DMS114 treated with DMSO at 0.1 percent for 48 hours (cell line): ENCODE measurements around the gene SSTR3.
"Not testable (repeated sequence)": the region's sequence is repeated elsewhere in the genome, so short reads cannot be mapped to it uniquely, and the experiment has no call there.

Experiments
- DNase-seq: peaks from one replicate; lab custom pipeline; 2025; ENCODE audit not compliant: unreplicated experiment; lab: John Stamatoyannopoulos, UW

Gene SSTR3

DNA sequence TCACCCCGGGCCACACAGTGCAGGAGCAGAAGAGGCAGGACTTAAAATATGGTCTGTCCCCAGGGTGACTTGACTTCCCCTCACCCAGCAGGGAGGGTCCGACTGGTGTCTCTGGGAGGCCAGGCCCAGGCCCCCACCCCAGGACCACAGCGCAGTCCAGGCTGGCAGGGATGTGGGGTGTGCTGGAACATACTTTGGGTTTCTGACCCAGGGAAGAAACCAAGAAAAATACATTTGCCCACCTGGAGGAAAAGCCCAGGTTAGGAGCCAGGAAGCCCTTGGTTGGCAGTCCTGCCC is 29.4 kb downstream of the SSTR3 start:
- DNase-seq = no peak

DNA sequence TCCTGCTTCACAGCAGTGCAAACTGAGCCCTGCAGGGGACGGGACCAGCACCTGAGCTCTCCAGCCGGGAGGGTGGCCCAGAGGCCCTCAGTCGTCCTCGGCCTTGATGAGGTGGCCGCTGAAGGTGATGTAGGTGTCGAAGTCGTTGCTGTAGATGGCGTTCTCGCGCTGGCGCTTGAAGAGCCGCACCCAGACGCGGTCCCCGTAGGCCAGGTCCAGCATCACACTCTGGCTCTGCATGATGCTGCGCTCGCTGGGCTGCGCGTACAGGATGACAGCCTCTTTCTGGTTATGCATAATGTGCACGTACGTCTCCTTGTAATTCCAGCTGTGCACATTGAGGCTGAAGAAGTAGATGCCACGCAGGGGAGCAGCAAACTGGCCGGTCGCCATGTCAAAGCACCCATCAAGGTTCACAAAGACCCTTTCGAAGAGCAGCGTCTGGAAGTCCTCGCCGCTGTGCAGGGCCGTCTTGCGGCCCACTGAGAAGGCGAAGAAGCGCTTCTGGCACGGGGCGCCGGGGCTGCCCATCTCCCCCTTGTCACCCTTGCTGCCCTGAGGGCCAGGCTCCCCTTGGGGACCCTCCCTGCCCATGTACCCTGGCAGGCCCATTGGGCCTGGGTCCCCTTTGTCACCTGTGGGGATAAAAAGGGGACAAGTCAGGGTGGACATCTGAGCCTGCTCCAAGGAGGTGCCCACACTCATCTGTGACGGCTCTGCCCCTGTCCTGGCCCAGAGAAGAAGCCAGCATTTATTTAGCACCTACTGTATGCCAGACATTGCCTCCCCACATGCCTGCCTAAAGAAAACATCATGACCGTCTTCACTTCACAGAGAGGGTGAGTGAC is 30.0 kb downstream of the SSTR3 start:
- no peak for DNase-seq

DNA sequence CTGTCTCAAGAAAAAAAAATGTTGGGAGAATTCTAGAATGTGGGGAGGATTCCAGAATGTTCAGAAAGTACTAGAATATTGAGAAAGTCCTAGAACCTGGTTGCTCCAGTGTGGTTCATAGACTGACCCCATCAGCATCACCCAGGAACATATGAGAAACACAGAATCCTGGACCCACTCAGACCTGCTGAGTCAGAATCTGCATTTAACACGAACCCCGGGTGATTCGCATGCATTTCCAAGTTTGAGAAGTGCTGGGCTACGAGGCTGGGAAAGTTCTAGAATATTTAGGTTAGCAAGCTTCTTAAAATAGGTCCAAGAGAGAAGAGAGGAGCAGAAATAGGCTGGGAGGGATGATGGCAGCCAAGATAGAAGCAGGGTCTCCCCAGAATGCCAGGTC is 30.6 kb downstream of the SSTR3 start:
- no peak for DNase-seq

DNA sequence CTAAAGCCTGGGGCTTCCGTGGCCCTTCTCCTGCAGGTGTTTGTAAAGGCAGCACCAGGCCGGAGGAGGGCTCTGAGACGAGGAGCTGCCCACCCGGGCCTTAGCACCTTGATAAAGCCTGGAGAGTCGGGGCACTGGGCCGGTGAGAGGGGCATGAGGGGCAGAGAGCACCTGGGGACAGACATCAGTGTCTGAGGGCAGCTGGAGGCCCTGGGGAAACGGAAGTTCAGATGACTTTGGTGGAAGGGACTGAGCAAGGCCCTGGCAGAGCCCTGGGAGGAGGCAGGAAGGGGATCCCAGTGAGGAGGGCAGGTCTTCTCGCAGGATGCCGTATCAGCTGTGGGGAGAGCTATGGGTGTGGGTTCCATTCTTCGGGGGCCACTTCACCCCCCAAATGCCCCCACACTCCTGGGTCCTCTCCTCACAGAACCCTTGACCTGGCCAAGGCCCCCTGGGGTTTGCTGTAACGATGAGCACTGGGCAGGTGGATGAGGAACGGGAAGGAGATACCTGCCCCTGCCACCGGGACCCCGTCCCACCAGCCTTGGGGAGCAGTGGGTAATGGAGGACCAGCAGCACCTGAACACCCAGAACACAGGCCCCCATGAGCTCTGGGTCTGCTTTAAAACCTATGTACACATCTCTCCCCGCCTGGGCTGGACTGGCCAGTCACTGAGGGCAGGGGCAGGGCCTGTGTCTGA is 31.6 kb downstream of the SSTR3 start:
- no peak for DNase-seq

DNA sequence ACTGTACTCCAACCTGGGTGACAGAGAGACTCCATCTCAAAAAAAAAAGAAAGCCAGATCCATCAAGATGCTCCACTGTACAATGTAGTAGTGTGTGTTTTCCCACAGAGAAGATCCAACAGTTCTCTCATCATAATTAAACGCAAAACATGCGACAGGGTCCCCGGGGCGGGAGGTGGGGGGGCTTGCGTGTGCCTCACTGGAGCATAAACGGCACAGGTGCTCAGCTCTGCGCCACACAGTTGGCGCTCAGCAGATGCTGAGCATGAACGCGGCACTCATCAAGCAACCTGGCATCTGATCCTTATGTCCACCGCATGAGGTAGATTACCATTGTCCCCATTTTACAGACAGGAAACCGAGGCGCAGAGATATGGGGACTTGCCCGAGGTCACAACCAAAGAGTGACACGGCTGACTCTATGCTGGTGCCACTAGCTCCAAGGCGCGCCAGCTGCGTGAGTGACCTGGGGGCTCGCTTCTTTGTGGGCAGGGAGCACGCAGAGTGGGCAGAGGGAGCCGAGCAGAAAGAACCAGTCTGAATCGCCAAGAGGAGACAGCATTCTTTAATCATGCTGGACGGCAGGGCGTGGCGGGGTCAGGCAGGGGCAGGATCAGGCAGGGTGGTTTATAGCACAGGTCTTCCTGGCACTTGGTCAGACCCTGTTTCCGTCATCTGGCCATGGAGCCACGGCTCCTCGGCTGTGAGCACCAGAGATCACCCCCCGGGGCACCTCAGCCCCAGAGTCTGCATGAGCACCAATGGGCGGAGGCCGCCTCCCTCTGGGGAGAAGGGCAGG is 32.5 kb downstream of the SSTR3 start:
- no peak for DNase-seq

DNA sequence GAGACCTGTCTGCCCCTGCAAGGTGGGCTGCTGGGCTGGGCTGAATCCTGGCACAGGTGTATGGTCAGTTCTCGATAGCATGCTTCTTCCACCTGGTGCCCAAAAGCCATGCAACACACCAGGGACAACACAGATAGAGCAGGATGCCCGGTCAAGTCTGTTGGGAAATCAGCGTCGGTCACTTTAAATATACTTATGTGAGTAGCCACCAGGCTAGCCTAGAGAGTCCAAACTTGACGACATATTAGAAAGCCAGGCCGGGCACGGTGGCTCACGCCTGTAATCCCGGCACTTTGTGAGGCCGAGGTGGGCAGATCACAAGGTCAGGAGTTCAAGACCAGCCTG is 33.2 kb downstream of the SSTR3 start:
- no peak for DNase-seq

DNA sequence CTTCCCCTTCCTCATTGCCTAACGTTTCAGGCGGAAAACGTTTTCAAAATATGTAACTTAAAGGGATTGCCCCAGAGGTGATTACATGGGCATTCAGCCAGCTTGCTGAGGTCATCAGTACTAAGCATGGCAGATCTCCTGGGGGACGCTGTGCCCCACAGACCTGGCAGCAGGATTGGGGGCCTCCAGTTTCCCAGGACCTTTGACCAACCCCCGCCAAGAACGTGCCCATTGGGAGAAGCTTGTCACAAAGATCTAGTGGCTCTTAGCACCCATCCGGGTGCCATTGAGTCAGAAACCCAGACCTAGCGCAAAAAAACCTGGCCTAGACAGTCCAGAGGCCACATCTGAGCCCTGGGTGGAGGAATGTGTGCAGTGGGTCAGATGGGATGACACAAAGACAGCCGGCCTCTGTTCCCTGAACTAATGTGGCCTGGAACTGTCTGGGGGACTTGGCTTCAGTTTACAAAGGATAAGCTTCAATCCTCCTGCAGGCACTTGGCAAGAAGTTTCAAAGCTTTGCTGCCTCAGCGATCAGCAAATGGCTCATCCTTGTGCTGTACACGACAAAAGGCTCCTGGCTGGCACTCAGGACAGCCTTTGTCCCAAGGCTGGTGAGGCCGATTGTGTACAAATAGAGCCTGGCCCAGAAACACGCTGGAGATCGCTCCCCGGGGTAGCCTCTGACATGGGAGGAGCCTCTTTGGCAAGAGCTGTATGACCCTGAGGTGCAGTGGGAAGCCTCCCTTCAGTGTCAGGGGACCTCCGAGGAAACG is 33.7 kb downstream of the SSTR3 start:
- no peak for DNase-seq

DNA sequence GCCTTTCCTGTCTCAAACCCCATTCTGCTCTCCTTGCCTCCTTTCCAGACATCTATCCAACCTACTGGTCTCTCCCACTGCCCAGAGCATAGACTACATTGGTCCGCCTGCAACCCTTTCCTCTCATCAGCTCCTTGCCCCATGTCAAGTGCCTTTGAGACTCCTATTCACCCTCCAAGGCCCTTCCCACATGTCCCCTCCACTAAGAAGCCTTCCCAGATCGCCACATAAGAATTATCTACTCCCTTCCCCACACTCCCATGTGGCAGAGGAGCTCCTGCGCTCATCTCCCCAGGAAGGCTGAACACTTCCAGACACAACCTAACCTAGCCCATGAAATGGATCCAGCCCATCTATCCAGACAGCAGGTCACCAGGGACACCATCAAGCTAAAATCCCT is 34.5 kb downstream of the SSTR3 start:
- no peak for DNase-seq

DNA sequence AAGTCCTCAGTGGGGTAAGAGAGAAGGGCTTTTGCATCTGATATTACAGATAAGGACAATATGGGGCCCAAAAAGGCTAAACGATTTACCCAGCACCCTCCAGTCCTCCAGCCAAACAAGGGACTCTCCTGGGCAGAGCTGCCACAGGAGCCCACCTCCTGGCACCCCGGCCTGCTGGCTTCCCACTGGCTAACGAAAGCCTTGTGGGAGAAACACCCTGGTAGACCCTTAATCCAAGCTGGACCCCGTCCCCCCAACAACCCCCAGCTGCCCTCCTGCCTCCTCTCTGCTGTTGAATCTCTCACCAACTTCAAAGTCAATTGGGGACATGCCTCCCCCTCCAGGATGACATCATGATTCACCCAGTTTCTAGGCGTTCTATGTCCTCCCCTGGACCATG is 35.1 kb downstream of the SSTR3 start:
- DNase-seq = no peak

DNA sequence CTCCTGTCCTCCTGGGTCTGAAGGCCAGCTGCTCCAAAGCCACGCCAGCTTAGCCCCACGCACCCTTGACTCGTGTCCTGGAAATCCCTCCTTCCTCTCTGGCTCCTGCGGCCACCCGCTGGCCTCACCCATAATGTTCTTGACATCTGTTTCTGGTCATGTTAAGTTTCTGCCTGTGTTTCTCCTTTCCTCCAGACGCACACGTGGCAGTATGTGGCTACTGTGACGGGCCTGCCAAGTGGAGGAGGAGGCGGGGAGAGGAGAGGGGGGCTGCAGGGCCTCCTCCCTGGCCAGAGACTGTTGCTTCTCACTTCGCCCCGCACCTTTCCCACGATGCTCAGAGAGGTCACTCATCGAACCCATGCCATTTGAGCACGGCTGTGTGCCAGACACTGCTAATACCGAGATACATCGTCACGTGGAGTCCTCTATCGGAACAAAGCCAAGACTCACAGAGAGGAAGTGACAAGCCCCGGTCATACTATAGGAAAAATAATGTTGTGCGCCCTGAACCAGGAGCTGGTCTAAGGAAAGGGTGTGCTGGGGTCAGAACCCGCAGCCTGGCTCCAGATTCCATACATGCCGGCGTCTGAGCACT is 35.7 kb downstream of the SSTR3 start:
- no peak for DNase-seq

DNA sequence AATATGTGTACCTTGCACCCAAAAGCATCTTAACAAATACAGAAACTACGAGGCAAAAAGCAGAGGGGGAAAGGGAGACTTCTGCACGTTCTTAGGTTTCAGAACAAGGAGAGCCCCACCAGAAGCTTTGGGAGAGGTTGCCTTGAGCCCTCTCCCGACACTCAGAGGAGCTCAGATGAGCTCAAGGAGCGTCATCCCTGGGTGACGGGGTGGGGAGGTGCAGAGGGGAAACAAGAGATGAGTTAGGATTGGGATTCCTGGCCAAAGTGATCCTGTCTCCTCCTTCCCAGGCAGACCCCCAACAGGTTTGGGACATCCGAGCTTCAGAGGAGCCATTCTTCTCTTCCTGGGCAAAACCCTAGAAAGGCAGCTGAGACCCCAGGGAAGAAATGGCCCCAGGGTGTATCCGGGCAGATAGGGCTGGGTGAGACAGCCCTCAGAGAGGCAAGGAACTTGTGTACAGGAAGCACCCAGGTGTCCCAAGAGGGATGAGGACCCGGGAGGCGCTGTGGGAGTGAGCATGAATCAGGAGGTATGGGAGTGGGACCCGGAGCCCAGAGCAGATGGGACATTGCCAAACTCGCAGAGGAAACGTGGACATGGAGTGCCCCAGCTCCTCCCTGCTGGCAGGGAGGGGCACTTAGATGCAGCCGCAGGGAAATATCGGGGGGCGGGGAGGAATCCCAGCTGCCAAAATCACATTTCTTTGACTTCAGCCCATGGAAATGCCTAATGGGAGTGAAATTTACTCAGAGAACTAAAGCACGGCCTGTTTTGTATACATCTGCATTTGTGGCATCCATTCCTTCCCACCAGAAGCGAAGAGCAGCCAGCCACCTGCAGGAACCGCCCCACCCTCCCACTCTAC is 36.6 kb downstream of the SSTR3 start:
- no peak for DNase-seq

DNA sequence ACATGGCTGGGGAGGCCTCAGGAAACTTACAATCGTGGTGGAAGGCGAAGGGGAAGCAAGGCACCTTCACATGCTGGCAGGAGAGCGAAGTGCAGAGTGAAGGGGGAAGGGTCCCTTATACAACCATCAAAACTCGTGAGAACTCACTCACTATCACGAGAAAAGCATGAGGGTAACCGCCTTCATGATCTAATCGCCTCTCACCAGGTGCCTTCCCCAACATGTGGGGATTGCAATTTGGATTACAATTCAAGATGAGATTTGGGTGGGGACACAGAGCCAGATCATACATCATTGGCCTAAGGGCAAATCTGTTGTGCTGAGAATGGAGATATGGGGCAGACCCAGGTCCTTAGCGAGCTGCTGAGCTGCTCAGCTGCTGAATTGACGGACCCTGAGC is 37.3 kb downstream of the SSTR3 start:
- DNase-seq = no peak

DNA sequence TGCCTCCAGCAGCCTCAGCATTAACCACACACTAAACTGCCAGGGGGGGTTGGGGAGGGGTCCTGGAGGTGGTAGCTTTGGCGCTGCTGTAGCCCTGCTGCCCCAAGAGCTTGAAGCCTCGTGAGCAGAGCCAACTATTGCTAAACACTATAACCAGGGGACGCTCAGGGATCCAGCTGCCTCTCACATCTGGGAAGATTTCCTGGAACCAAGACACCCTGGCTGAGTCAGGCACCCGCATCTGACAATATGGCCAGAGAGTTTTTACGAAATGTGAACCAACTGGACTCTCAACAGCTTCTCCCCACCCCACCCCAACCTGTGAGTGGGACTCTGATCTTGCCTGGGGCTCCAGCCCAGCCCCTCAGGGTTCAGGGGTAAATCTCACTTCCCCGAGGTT is 38.6 kb downstream of the SSTR3 start:
- no peak for DNase-seq

DNA sequence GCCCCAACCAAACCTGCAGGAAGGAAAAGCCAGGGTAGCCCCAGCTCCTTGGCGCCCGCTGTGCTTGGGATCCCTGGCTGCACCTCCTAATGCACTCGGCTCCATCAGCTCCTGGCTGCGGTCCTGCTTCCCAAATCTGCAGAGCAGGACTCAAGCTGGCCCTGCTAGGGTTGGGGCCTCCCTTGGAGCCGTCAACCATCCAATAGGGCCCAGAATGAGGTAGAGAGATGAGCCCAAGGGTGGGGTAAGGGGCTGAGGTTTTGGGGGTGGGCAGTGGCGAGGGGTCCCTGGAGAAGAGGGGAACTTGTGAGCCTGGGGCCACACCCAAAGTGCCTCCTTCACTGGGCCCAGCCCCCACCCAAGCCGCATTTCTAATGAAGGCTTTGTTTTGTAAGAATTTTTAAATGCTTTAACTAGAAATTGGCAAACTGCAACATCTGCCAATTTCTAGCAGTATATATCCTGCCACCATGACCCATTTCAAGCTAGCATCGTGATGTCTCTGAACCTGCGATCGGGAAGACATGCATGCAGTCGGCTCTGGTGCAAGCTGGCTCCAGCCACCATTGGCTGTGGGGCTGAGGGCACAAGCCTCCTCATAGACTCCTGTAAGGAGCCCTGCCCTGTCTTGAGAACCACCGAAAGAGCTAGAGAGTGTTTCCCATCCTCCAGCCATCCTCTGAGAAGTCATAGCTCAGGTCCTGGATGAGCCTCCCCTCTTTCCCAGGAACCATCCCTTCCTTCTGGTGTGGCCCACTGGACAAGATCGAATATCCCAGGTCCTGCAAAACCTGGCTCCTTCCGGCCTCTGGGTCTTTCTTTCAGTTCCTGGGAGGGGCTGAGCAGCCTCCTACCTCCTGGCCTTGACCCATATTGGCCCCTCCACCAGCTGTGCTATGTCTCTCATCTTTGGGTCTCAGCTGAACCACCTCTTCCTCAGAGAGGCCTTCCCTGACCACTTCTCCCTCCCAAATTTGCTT is 39.7 kb downstream of the SSTR3 start:
- DNase-seq = no peak

DNA sequence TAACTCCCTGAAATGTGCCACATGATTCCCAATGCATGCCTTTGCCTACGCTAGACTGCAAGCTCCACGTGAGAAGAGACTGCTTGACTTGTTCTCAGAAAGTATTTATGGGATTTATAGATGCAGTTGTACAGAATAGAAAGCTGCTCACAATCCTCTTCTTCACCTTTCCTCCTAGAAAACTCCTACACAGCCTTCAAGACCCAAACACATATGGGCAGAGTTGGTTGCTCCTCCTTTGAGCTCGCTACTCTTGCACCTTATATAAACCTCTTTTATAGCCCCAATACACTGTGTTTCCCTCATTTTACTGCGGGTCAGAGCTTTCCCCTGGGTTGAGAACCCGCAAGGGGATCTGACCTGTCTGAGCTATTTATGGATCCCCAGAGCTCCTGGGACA is 40.6 kb downstream of the SSTR3 start:
- no peak for DNase-seq

DNA sequence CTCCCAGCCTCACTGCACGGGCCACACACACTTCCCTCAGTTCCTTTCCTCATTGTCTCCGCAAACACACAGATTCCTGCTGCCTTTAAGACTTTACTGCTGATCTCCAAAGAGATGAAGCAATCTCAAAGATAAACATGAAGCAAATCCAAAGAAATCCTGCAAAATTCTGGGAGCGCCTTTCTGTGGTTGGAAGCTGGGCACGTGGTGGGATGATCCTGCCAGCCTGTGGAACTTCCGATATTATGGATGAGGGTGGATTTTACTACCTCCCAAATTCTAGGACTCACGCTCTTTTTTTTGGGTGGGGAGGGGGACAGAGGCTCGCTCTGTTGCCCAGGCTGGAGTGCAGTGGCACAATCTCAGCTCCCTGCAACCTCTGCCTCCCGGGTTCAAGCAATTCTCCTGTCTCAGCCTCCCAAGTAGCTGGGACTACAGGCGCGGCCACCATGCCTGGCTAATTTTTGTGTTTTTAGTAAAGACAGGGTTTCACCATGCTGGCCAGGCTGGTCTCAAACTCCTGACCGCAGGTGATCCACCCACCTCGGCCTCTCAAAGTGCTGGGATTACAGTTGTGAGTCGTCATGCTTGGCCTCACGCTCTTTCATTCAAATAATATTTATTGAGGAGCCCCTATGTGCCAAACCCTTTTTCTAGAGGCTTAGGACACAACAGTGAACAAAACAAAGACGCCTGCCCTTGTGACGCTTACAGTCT is 41.4 kb downstream of the SSTR3 start:
- DNase-seq = not testable (repeated sequence)

DNA sequence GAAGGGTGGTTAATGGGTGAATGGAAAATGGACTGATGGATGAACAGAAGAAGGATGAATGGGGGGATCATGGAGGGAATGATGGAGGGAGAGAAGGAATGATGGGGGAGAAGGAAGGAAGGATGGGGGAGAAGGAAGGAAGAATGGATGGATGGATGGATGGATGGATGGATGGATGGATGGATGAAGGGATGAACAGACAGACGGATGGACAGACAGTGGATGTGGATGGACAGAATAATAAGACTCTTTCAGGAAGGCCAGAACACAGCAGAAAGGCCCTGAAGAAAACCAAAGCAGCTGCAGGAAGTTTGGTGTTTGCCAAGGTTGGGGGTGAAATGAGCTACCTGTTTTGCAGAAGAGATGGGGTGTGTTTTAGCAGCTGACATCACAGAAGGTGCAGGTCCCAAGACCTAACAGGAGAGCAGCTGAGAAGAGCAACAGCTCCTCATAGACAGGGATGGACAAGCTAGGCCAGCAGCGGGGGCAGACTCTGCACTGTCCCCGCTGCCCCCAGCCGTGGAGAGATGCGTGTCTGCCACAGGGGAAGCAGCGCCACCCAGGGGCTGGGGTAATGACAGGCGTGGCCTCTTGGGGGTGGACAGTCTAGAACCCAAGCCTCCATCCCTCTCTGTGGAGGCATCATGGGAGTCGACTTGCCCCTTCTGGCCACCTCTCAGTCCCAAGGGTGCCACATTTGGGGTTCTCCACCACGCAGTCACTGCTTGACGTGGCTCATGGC is 42.2 kb downstream of the SSTR3 start:
- no peak for DNase-seq

DNA sequence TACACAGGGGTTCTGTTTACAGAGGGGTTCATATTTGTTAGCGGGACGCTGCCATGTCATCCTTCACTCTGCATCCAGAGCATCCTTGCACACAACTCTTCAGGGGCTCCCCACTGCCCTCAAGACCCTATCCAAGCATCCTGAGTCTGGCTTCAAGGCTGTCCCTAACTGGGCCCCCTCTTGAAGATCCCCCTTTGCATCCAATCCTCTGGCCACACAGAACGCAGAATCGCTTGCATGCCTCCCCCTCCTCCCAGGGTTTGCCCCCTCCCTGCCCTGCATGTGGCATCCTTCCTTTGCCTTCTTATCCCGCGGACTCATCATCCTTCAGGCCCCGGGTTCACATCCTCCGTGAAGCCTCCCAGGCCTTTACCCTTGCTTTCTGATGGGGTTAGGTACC is 42.9 kb downstream of the SSTR3 start:
- no peak for DNase-seq
